Gastroesophageal sphincter (tissue), 4 donors: ENCODE results near the gene IPO11. TPM values are rescaled to one million over a fixed set of nuclear protein-coding genes. Genes with fewer than 3 reads are reported as not detected.

Experiments used
- ATAC-seq: fragments of 150-250 bp; one replicate; pipeline ENCODE4 v1.9.1; 2016; ENCODE audit warnings: mild to moderate bottlenecking, moderate library complexity
- H3K27ac ChIP-seq, 4 donors: fragments of 200-600 bp; sonication (generic) in 3 of 4; 1 replicate in 3 of 4; 2 replicates in 1 of 4; pipeline ENCODE4 v1.5.1; 2016 to 2019
- H3K27me3 ChIP-seq: fragments of 200-600 bp; sonication (generic); one replicate; pipeline ENCODE4 v1.5.1; 2019
- H3K36me3 ChIP-seq, 2 donors: fragments of 200-600 bp; sonication (generic); one replicate each; pipeline ENCODE4 v1.5.1; 2019; ENCODE audit warnings: control low read depth in 1 of 2
- H3K4me1 ChIP-seq, 3 donors: fragments of 200-600 bp; sonication (generic); 1 replicate in 2 of 3; 2 replicates in 1 of 3; pipeline ENCODE4 v1.5.1; 2016 to 2019; ENCODE audit warnings: control low read depth in 2 of 3
- H3K4me3 ChIP-seq, 2 donors: fragments of 200-600 bp; sonication (generic); one replicate each; pipeline ENCODE4 v1.5.1; 2019; ENCODE audit warnings: mild to moderate bottlenecking in 1 of 2, moderate library complexity in 1 of 2
- H3K9me3 ChIP-seq, 3 donors: fragments of 200-600 bp; sonication (generic); one replicate each; pipeline ENCODE4 v1.5.1; 2017 to 2019; ENCODE audit warnings: control low read depth in 2 of 3
- CTCF ChIP-seq, 4 experiments: fragments of 200-600 bp in 2 of 4; fragments of 450-650 bp in 2 of 4; sonication (generic) in 1 of 4; IDR thresholded peaks; one replicate each; pipeline ENCODE4 v1.5.1; 2017 to 2019; ENCODE audit warnings: antibody characterized with exemption in 4 of 4, mild to moderate bottlenecking in 2 of 4, moderate library complexity in 2 of 4
- EP300 ChIP-seq: sonication (generic); formaldehyde crosslinking; IDR thresholded peaks from one replicate; pipeline ENCODE4 v1.6.1; 2017; ENCODE audit warnings: antibody characterized with exemption, mild to moderate bottlenecking
- POLR2A ChIP-seq, 2 donors: fragments of 450-650 bp; IDR thresholded peaks; one replicate each; pipeline ENCODE4 v1.6.1; 2017; ENCODE audit warnings: antibody characterized with exemption in 2 of 2, mild to moderate bottlenecking in 2 of 2, moderate library complexity in 1 of 2
- POLR2AphosphoS5 ChIP-seq: sonication (generic); formaldehyde crosslinking; IDR thresholded peaks from one replicate; pipeline ENCODE4 v1.6.1; 2017; ENCODE audit warnings: antibody characterized with exemption
- WGBS, 2 donors: methylation state at CpG; one replicate each; pipeline ENCODE4 v1.1.5; 2018; ENCODE audit warnings: low coverage in 1 of 2; 5-methylcytosine and 5-hydroxymethylcytosine counted together
- total RNA-seq, 4 donors: library from RNA; depleted of rRNA; stranded (reverse); fragments of >200 nt; gene quantifications; one replicate each; pipeline ENCODE4 v1.1.0, GENCODE V29; 2016

Gene IPO11
- total RNA-seq, 4 donors from 2014 or later = 15.8 to 25.1 (median 17.2) TPM

GRCh38 chr5:62419609-62420008, 7.0 kb downstream of the IPO11 start:
- no peak for TF ChIP-seq CTCF (IDR thresholded peaks at IDR 0.05)
- no peak for TF ChIP-seq EP300
- no peak for TF ChIP-seq POLR2A (IDR thresholded peaks at IDR 0.05)
- no peak for TF ChIP-seq POLR2AphosphoS5
- WGBS, 2 donors = 100% methylated on average over 3 of the region's 3 CpGs; no CpG with 5 or more reads in 1 of the 2 donors
- H3K9me3 ChIP-seq = no peaks in the 10 kb centered on the region
- no peaks in the 10 kb centered on the region for H3K36me3 ChIP-seq
- no peak for ATAC-seq
- no peaks in the 10 kb centered on the region for H3K27me3 ChIP-seq
- H3K27ac ChIP-seq = no peak overlapping the region
- H3K4me3 ChIP-seq = no peak overlapping the region
- H3K4me1 ChIP-seq = peaks cover 0 to 10% (median 0%) of the 10 kb centered on the region in 3 donors

- peaks cover 0 to 5% (median 0%) of the 10 kb centered on the region in 3 donors for H3K4me1 ChIP-seq
- no peaks in the 10 kb centered on the region for H3K36me3 ChIP-seq
- H3K4me3 ChIP-seq = no peak overlapping the region
- no peaks in the 10 kb centered on the region for H3K9me3 ChIP-seq
- WGBS, 2 donors = 64 to 91% methylated on average over 1 of the region's 1 CpG
- H3K27me3 ChIP-seq = no peaks in the 10 kb centered on the region
- H3K27ac ChIP-seq = no peak overlapping the region
- TF ChIP-seq POLR2AphosphoS5 (no peak), EP300 (no peak), CTCF (IDR thresholded peaks at IDR 0.05) (no peak), POLR2A (IDR thresholded peaks at IDR 0.05) (no peak)
- no peak for ATAC-seq
These were observed 8.9 kb downstream of the IPO11 start for GRCh38 chr5:62421414-62421813.

- TF ChIP-seq POLR2AphosphoS5 (no peak), CTCF (IDR thresholded peaks at IDR 0.05) (no peak), POLR2A (IDR thresholded peaks at IDR 0.05) (no peak), EP300 (no peak)
- peaks cover 0 to 5% (median 0%) of the 10 kb centered on the region in 3 donors for H3K4me1 ChIP-seq
- H3K27me3 ChIP-seq = no peaks in the 10 kb centered on the region
- no peak overlapping the region for H3K27ac ChIP-seq
- no peaks in the 10 kb centered on the region for H3K9me3 ChIP-seq
- no peak for ATAC-seq
- no peaks in the 10 kb centered on the region for H3K36me3 ChIP-seq
- WGBS, 2 donors = 100% methylated on average over 1 of the region's 1 CpG
- H3K4me3 ChIP-seq = no peak overlapping the region
These were observed 12.2 kb downstream of the IPO11 start for GRCh38 chr5:62424763-62425162.

GRCh38 chr5:62431735-62432620, 19.4 kb downstream of the IPO11 start:
- 70 to 74% methylated on average over 7 to 8 of the region's 11 CpGs for WGBS, 2 donors
- Histone ChIP-seq H3K9me3 (no peaks in the 10 kb centered on the region), H3K27me3 (no peaks in the 10 kb centered on the region), H3K4me1 (peaks cover 0 to 50% (median 0%) of the 10 kb centered on the region in 3 donors), H3K36me3 (no peaks in the 10 kb centered on the region), H3K27ac (peak overlapping the region in 3 of 4 donors; percentile 60 to 66 (median 63)), H3K4me3 (no peak overlapping the region)
- no peak for TF ChIP-seq CTCF (IDR thresholded peaks at IDR 0.05)
- TF ChIP-seq EP300 = no peak
- TF ChIP-seq POLR2A (IDR thresholded peaks at IDR 0.05) = no peak
- TF ChIP-seq POLR2AphosphoS5 = no peak
- peak; percentile 39 for ATAC-seq

- peaks cover 0 to 54% (median 0%) of the 10 kb centered on the region in 3 donors for H3K4me1 ChIP-seq
- no peaks in the 10 kb centered on the region for H3K9me3 ChIP-seq
- no peaks in the 10 kb centered on the region for H3K27me3 ChIP-seq
- no peak for ATAC-seq
- WGBS, 2 donors = 73 to 90% methylated on average over 3 to 5 of the region's 5 CpGs
- TF ChIP-seq POLR2AphosphoS5 = peak; percentile 15
- no peak for TF ChIP-seq POLR2A (IDR thresholded peaks at IDR 0.05)
- H3K27ac ChIP-seq = peak overlapping the region in 2 of 4 donors; percentile 63 to 66
- H3K36me3 ChIP-seq = no peaks in the 10 kb centered on the region
- no peak overlapping the region for H3K4me3 ChIP-seq
These were observed 20.1 kb downstream of the IPO11 start for GRCh38 chr5:62432621-62433064.
